CD4-positive, alpha-beta T cell treated with Interleukin-17A for 4 hours (primary cell): ENCODE data around the gene RPN2.

ENCODE experiments used
- DNase-seq: peaks from one replicate; pipeline ENCODE4 v3.0.0-alpha.2; 2020; ENCODE audit warnings: mixed read lengths

The RPN2 gene

GRCh38 chr20:37219751-37220668, 40.9 kb downstream of the RPN2 start:
- no peak for DNase-seq

DNA sequence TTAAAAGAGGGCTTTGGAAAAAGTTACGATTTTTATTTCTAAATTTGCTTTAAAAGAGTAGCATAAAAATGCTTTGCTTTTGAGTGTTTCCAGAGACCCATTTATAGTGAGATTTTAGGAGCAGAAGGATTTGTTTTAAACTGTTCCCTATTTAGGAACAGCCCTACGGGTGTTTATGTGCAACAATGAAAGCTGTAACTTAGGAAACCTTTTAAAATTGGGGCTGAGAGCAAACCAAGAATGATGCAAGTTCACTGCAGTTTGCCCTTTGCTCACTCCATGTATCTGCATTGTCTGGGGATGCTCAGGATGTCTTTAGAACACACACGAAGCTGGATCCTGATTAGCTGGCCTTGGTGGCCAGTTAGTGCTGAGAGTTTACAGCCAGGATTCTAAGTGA, 41.6 kb downstream of the RPN2 start:
- DNase-seq: no peak

- no peak for DNase-seq
Measured at GRCh38 chr20:37222086-37222485, 43.0 kb downstream of the RPN2 start.

- no peak for DNase-seq
Measured at GRCh38 chr20:37223053-37223452, 43.9 kb downstream of the RPN2 start.

DNA sequence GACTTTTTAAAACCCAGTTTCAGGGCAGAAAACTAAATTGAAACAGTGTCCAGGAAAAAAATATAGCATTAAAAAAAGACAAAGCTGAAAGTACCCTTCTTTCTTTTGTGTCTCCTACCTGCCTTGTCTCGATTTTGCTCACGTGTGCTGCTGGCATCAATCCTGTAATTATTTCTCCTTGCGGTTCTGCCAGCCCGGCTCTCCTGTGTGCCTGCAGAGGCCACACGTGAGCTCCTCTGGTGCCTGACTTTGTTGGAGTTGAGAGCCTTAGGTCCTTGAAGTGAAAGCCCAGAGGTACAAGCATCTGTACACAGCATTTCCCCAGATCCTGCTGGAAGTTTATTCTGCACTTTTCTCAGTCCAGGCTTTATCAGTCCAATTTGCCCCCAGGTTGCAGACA, 46.0 kb downstream of the RPN2 start:
- DNase-seq: no peak

DNA sequence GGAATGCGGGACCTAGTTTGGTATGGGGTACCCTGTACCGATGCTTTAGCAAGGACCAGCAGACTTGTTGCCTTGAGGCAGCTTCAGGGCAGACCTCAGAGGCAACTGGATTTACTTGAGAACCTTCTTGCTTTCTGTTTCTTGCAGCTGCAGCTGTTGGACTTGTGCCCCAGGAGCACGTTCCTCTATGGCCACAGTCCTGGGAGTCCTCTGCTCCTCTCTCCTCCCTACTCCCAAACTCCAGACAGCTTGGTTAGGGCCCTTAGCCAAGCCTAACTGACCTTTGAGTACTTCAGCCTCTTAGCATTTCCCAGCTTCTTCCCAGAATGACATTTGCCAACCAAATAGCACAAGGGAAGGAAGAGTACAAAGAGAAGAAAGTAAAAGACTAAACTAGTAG, 47.8 kb downstream of the RPN2 start:
- DNase-seq: no peak

DNA sequence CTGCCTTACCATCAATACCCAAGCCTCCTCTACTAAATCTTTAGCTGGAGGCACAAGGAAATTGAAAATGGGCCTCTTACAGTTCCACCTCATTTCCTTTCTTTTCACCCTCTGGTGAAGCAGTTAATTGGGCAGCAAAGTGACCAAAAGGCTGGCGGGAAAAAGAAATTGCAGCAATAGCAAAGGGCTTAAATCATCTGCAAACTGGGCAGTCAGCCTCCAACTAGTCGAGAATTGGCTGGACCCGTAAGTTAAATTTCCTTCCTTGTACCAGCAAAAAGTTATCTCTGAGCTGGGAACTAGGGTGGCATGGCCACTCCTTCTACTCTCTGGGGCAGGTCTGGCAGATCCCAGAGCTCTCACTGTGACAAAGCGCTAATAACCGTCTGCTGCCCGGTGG, 49.0 kb downstream of the RPN2 start:
- DNase-seq: no peak

- no peak for DNase-seq
Measured at GRCh38 chr20:37228656-37229055, 49.5 kb downstream of the RPN2 start.

DNA sequence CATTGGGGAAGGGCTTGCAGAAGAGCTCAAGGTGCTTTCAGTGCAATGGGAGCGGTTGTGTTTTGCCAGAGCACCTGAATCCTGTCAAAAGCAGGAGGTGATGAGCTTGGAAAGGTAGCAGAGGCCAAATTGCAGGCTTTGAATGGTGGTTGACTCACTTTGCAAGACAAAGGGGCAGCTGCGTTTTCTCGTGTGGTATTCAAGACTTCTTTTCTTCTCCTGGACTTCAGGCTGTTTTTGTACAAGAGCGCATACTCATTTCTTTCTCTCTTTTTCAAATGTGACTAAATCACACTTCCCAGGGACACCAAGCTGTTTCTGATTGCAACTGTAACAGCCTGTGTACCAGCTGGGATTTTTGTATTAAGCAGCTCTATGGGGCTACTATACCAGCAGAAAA, 50.2 kb downstream of the RPN2 start:
- no peak for DNase-seq

DNA sequence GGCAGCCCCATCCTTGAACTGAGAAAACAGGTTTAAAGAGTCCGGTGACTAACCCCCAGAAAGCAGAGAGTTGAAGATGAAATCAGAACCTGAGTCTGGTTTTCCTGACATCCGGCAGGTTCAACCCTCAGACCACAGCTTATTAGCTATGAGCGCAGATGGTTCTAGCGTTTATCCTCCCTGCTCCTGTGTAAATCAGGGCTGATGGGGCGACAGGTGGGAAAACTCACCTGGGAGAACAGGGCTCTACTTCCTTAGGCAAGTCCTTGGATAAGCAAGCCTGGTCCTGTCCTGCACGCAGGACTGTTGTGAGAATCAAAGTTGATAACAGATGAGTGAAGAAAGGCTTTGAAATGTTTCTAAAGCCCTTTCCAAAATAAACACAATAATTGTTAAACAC, 51.1 kb downstream of the RPN2 start:
- DNase-seq: no peak

DNA sequence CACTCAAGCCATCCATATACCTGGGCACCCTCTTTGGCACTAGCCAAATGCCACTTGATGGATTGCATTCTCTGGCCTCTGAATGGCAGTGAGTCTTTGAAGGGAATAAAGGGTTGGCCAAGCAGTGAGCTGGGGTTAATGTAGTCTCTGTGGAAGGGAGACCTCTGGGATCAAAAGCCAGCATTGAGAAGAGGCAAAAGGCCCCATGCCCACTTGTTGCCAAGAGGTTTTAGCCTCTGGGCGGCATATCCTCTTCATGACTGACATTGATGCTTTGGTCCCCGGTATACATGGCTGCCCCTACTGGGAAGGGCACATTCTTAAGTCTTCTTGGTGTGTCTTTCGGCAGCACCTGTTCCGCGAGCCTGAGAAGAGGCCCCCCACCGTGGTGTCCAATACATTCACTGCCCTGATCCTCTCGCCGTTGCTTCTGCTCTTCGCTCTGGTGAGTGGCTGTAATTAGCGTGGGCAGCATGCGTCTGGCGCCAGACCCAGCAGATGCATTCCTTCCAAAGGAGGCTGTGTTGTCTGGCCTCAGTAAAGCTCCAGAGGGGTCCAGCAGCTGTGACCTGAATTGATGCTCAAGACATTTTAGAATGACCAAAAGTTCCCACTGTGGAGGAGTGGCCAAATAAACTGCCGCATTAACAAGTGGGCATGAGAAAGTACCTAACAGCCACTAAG, 53.0 kb downstream of the RPN2 start:
- DNase-seq: no peak

DNA sequence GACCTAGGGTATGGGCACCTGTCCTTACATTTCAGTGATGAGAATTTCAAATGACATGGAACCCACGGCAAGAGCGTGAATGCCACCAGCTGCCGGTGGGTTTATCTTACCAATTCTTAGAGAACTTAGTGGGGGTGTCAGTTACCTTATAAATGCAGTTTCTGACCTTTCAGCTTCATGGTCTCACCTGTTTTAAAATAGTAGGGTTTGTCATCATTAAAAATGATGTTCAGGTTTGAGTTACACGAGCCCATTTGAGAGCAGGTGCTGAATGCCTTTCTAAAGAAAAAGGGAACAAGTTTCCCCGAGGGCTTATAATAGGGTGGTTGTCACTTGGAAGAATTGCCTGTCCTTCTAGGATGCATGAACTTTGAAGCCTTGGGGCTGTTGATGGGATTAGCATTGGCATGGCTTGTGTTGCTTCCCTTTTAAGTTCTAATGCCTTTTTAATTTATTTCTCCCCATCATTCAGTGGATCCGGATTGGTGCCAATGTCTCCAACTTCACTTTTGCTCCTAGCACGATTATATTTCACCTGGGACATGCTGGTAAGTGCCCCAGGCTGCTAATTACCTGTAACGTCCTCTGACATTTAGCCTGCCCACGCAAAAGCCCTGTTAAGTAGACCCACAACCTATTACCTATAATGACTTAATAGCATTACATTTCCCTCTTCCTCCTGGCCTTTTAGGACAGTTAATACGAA, 54.6 kb downstream of the RPN2 start:
- DNase-seq: no peak

DNA sequence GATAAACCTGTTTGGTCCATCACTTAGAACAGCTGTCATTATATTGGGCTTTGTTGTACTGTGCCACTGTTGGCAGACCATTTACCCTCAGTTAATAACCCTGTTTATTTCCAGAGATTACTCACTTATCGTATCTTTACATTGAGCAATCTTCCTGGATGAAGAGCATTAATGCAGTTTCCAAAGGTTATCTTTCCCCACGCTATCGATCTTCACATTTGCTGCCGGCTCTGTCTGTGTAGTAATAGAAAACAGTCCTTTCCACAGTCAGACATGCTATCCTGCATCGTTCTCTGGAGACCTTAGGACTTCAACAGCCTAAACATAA, 55.1 kb downstream of the RPN2 start:
- DNase-seq: no peak

DNA sequence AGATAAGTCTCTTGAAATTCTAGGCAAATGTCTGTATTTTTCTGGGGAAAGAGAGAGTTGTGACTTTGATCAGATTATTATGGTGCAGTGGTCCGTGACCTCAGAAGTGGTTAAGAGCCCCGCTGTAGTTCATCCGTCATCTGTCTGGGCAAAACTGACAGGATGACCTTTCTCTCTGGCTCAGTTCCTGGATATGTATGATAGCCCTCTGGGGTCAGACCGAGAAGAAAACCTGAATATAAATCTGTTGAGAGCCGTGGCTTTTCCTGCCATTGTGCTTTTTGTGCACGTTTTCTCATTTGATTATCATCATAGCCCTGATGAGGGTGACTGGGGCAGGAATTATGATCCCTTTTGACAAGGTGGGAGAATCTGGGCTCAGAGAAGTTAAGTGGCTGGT, 55.9 kb downstream of the RPN2 start:
- no peak for DNase-seq

DNA sequence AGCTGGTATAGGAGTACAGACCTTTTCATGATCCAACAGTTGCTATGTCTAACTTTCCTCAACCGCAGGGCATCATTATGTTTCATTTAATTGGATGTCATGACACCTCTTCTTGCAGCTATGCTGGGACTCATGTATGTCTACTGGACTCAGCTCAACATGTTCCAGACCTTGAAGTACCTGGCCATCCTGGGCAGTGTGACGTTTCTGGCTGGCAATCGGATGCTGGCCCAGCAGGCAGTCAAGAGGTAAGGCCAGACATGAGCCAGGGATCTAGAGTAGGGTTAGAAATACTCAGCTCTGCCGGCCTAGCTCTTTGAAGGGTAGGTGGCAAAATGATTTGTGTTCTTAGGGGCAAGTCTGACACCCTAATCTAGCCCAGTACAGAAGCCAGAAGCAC, 57.3 kb downstream of the RPN2 start:
- no peak for DNase-seq

GRCh38 chr20:37237656-37238055, 58.5 kb downstream of the RPN2 start:
- no peak for DNase-seq

- DNase-seq: no peak
Measured at GRCh38 chr20:37238426-37238825, 59.3 kb downstream of the RPN2 start.

DNA sequence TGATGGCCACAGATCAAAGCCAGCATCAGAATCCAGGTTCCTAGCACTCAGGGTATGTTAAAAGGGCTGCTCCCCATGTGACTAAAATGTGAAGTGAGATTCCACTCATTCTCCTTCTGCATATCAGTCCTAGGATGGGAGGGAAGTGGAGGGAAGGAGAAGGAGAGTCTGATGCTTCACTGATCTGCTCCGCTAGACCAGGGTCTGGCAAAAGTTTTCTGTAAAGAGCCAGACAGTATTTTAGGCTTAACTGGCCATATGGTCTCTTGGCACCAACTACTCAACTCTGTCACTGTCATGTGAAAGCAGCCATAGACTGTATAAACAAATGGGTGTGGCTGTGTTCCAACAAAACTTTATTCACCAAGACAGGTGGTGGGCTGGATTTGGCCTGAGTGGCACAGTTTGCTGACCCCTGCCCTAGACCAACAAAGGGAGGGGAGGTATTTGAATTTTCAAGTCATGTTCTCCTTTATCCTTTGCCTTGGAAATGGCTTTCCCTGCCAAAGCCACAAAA, 59.9 kb downstream of the RPN2 start:
- DNase-seq: no peak

- DNase-seq: no peak
Measured at GRCh38 chr20:37240337-37241067, 61.4 kb downstream of the RPN2 start.

DNA sequence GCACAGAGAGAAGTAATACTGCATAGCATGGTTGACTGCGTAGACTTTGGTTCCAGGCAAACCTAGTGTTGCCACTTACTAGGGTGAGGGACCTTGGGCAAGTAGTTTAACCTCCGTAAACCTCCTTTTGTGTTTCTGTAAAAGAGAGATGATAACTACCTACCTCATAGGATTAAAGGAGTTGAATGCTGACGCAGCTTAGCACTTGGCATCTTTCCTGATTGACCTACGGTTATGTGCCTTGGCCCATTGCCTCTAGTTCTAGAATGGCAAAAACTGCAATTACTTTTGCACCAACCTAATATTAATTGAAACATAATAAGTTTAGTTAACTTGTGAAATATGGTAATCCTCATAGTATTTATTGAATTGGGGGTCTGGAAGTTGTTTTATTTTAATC, 63.4 kb downstream of the RPN2 start:
- DNase-seq: no peak

GRCh38 chr20:37243076-37243936, 64.2 kb downstream of the RPN2 start:
- DNase-seq: no peak
